HG02798 (cell line): Measurements from ENCODE around the gene HHAT.
A peak's percentile ranks its signal among the peaks of the same experiment; 100 is the strongest.

ENCODE experiments used
- ATAC-seq: cut with Tn5 transposase; IDR thresholded peaks from one replicate; pipeline ENCODE4 v1.9.1; 2021; ENCODE audit warnings: mild to moderate bottlenecking; ENCODE audit not compliant: unreplicated experiment, poor library complexity

HHAT gene

DNA sequence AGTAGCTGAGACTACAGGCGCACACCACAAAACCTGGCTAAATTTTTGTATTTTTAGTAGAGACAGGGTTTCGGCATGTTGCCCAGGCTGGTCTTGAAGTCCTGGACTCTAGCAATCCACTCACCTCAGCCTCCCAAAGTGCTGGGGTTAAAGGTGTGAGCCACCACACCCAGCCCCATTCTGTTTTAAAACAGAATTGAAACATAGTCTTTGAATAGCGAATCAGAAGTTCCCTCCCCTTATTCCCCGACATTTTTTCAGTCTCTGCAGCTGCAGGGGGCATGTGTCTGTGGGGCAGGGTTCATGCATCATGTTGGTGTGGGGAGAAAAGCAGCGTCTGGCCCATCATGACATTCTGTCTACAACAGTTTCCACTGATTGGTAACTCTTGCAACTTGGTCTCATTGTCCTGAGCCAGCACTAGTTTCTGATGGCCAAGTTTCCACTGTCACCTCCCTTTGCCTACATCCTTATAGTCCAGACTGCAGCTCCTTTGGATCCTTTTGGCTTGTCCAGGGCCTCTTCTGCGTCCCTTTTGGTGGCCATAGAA, 15.6 kb upstream of the HHAT start:
- no peak for ATAC-seq

DNA sequence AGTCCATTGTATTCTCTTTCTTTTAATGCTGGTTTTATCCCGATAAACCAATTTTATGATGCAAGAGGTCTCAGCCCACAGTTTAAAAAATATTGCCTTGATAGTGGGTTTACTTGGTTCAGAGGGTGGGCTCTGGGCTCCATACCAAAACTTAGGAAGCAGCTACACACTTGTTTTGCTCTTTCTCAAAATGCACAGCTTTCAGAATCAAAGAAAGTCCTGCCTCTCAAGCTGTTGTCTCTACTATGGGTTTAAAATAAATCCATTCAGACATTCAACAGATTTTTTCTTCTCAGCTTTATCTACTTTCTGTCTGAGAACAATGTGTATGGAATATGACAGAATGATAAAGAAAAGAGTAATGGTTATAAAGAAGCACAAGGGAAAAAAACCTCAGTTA, 14.8 kb upstream of the HHAT start:
- ATAC-seq = no peak

DNA sequence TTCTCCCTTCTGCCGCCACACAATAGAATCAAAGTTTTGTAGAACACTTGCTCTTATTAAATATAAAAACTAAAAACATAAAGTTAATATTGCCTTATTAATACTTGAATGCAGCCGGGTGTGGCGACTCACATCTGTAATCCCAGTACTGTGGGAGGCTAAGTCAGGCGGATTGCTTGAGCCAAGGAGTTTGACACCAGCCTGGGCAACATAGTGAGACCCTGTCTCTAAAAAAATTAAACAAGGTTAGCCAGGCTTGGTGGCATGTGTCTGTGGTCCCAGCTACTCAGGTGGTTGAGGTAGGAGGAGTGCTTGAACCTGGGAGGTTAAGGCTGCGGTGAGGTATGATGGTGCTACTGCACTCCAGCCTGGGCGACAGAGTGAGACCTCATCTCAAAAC, 13.2 kb upstream of the HHAT start:
- no peak for ATAC-seq

GRCh38 chr1:210321131-210321530, 7.6 kb upstream of the HHAT start:
- no peak for ATAC-seq

DNA sequence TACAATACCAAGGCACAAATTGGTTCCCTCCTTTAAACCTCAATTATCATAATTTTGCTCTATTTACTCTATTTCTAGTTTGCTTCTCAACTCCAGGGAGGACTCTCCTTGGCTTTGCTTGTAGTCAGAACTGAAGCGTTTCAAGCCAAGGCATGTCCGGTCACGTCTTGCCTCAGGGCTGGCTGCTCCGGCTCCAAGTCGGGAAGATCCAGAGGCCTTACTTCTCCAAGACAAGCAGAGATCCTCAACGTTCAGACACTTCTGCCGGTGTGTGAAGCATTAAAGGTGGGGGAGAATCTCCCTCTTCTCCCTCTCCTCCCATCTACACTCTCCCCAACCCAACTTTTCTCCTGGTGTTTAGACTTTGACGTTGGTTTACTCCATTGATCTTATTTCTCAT, 7.2 kb upstream of the HHAT start:
- ATAC-seq = no peak

GRCh38 chr1:210323957-210324356, 4.7 kb upstream of the HHAT start:
- ATAC-seq = no peak

DNA sequence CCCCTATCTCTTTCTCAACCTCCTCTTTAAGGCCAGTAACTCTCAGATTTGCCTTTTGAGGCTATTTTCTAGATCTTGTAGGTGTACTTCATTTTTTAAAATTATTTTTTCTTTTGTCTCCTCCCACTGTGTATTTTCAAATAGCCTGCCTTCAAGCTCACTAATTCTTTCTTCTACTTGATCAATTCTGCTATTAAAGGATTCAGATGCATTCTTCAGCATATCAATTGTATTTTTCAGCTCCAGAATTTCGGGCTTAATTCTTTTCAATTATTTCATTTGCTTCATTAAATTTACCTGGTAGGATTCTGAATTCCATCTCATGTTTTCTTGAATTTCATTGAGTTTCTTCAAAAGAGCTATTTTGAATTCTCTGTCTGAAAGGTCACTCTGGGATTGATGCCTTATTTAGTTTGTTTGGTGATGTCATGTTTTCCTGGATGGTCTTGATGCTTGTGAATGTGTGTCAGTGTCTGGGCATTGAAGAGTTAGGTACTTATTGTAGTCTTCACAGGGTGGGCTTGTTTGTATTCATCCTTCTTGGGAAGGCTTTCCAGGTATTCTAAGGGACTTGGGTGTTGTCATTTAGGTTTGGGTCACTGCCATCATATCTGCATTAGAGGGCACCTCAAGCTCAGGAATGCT, 3.6 kb upstream of the HHAT start:
- no peak for ATAC-seq

GRCh38 chr1:210328032-210328745, 513 bp upstream of the HHAT start:
- ATAC-seq = no peak

- no peak for ATAC-seq
These were observed 1.7 kb downstream of the HHAT start for GRCh38 chr1:210330279-210330866.

DNA sequence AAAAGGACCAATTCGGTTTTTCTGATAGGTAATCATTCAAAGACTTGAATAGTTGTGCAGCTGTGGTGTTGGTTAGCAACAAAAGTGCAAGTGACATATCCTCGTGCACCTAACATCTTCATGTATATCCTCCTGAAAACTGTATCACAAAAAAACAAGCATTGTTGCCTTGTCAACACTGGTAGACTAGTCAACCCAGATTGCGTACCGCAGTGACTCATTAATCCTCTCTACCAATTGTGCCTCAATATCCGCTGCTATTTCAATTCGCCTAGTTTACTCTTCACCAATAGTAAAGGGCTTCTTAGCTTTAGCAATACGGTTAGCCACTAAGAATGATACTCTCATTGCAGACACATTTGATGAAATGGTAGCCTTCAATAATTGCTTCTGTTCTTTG, 3.5 kb downstream of the HHAT start:
- ATAC-seq = no peak

- peak; percentile 84 for ATAC-seq
These were observed 4.2 kb downstream of the HHAT start for GRCh38 chr1:210332719-210333398.

DNA sequence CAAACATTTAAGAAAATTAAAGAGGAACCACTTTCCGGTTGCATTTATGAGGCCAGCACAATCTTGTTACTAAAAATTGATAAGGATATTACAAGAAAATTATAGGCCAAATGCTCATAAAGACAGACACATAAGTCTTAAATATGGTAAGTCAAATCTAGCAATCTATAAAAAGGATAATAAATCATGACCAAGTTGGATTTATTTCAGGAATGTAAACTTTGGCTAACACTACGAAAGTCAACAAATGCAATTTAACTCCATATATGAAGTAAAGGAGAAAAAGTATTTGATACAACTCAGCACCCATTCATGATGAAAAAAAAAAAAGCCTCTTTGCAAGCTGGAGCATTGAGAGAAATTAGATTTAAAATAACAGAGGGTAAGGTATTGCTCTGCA, 6.3 kb downstream of the HHAT start:
- no peak for ATAC-seq

GRCh38 chr1:210336362-210336761, 7.7 kb downstream of the HHAT start:
- no peak for ATAC-seq

- ATAC-seq = no peak
These were observed 10.8 kb downstream of the HHAT start for GRCh38 chr1:210339500-210339899.

DNA sequence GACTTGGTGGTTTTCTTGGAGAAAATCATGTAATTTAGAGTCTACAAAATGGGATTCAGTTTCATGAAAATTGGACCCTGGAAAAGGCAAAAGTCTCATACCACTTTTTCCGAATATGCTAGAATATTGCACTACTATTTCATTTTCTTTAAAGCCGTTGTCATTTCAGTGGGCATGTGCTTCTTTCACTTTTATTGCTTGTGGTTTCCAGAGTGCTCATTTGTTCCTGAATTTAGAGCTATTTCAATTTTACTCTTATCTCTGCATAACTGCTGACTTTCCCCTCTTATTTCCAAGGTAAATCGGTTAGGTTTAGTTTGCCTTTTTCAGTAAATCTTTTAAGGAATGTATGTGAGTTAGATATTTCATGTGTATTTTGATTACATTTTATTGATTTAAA, 11.6 kb downstream of the HHAT start:
- no peak for ATAC-seq

DNA sequence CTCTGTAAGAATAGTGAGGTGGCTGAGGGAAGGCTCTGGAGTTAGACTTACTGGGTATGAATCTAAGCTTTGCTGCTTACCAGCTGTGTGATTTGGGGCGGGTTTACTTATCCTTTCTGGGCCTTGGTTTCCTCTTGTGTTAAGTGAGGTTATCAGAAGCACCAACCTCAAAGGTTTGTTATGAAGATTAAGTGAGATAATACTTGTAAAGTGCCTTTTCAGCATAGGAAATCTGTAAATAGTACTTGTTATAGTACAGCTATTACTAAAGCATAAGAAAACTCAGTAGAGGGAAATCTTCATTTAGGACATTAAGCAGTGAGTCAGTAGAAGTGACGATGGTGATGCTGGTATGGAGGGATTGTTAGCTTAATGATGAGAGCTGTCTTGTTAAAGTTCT, 12.1 kb downstream of the HHAT start:
- ATAC-seq = no peak

- ATAC-seq = peak; percentile 62
These were observed 14.5 kb downstream of the HHAT start for GRCh38 chr1:210342986-210343780.

DNA sequence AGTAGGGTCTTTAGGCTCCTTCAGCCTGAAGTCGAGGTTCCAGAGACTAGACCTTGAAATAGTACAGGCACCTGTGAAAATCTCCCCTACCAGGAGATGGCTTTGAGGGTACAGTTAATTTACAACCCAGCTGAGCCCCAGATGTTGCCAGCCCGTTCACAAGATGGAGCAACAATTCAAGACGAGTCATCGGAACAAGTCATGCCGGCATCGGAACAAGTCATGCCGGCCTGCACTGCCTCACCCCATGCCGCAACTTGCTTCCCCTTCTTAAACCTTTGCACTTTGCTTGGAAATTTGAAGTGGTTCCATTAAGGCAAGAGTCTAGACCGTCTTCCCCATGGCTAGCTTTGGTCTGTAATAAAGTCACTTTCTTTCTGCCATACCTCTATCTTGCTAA, 16.0 kb downstream of the HHAT start:
- no peak for ATAC-seq

- ATAC-seq = no peak
These were observed 18.4 kb downstream of the HHAT start for GRCh38 chr1:210347112-210347511.

- ATAC-seq = no peak
These were observed 22.8 kb downstream of the HHAT start for GRCh38 chr1:210351496-210351895.
